Fibroblast of lung (primary cell): ENCODE results near the gene NPC2. TPM values are rescaled to one million over a fixed set of nuclear protein-coding genes. Genes with fewer than 3 reads are reported as not detected.
"Not testable (repeated sequence)": the region's sequence is repeated elsewhere in the genome, so short reads cannot be mapped to it uniquely, and the experiment has no call there.

Source experiments
- DNase-seq, 2 donors: peaks; one replicate each; pipeline versions ENCODE4 v3.0.0 to v3.0.0-alpha.2; 2010; ENCODE audit warnings: low read depth in 2 of 2
- H2AFZ ChIP-seq: 2 replicates; pipeline ENCODE4 v1.5.1; 2012; ENCODE audit warnings: low read length, control low read depth, inconsistent platforms
- H3K27ac ChIP-seq: 2 replicates; pipeline ENCODE4 v1.5.1; 2011; ENCODE audit warnings: low read length, control low read depth; ENCODE audit not compliant: insufficient read depth
- H3K27me3 ChIP-seq: 2 replicates; pipeline ENCODE4 v1.5.1; 2011; ENCODE audit warnings: mild to moderate bottlenecking, low read length; ENCODE audit not compliant: control insufficient read depth, insufficient read depth
- H3K36me3 ChIP-seq: 2 replicates; pipeline ENCODE4 v1.5.1; 2011; ENCODE audit warnings: low read length; ENCODE audit not compliant: control insufficient read depth, insufficient read depth
- H3K4me1 ChIP-seq: 2 replicates; pipeline ENCODE4 v1.5.1; 2011; ENCODE audit warnings: low read length; ENCODE audit not compliant: control insufficient read depth, insufficient read depth; ENCODE audit errors: extremely low read depth
- H3K4me2 ChIP-seq: 2 replicates; pipeline ENCODE4 v1.5.1; 2011; ENCODE audit warnings: low read length, control low read depth; ENCODE audit not compliant: insufficient read depth; ENCODE audit errors: extremely low read depth
- H3K4me3 ChIP-seq, 4 experiments: fragments of 200-600 bp in 1 of 4; sonication (generic) in 1 of 4; replicated peaks in 1 of 4; 2 replicates each; pipeline ENCODE4 v1.5.1; 2011 to 2016; ENCODE audit warnings: low read length in 4 of 4, low read depth in 3 of 4, mild to moderate bottlenecking in 3 of 4, control low read depth in 2 of 4, inconsistent platforms in 1 of 4, mixed read lengths in 1 of 4; ENCODE audit not compliant: insufficient read depth in 1 of 4; ENCODE audit errors: control extremely low read depth in 1 of 4
- H3K79me2 ChIP-seq: 2 replicates; pipeline ENCODE4 v1.5.1; 2012; ENCODE audit warnings: mild to moderate bottlenecking, low read length, inconsistent platforms; ENCODE audit not compliant: control insufficient read depth, insufficient read depth
- H3K9ac ChIP-seq: 2 replicates; pipeline ENCODE4 v1.5.1; 2011; ENCODE audit warnings: mild to moderate bottlenecking, low read length, control low read depth; ENCODE audit not compliant: insufficient read depth
- H3K9me3 ChIP-seq: 2 replicates; pipeline ENCODE4 v1.5.1; 2012; ENCODE audit warnings: low read depth, low read length; ENCODE audit not compliant: control insufficient read depth, insufficient read depth
- H4K20me1 ChIP-seq: 2 replicates; pipeline ENCODE4 v1.5.1; 2011; ENCODE audit warnings: low read length; ENCODE audit not compliant: control insufficient read depth, insufficient read depth; ENCODE audit errors: extremely low read depth
- CTCF ChIP-seq, 2 donors: IDR thresholded peaks in 1 of 2; conservative IDR thresholded peaks in 1 of 2; 1 replicate in 1 of 2; 2 replicates in 1 of 2; pipeline ENCODE4 v1.5.1; 2011 to 2012; ENCODE audit warnings: low read length in 2 of 2, control low read depth in 1 of 2, inconsistent platforms in 1 of 2, low read depth in 1 of 2, mild to moderate bottlenecking in 1 of 2
- EZH2 ChIP-seq: IDR thresholded peaks from 2 replicates; pipeline ENCODE4 v1.5.1; 2012; ENCODE audit warnings: low read length, control low read depth, mild to moderate bottlenecking; ENCODE audit errors: missing control alignments
- polyA plus RNA-seq, 2 donors: library from polyadenylated mRNA; depleted of rRNA in 1 of 2; stranded (reverse) in 1 of 2; unstranded in 1 of 2; fragments of >200 nt; gene quantifications; 2 replicates each; pipeline ENCODE4 v1.2.1, GENCODE V29; 2011 to 2012; ENCODE audit warnings: missing spikeins in 1 of 2
- total RNA-seq: library from RNA; depleted of rRNA; stranded (reverse); fragments of >200 nt; gene quantifications from 2 replicates; pipeline ENCODE4 v1.2.1, GENCODE V29; 2014

The NPC2 gene
- total and polyA plus RNA-seq, 2 donors (not counting 1 experiment from before 2014, with no cell fraction given), result 238 to 275 TPM

GRCh38 chr14:74539503-74539902, 46.4 kb upstream of the NPC2 start:
- DNase-seq, result no peak
- Histone ChIP-seq H3K4me1 (peaks cover 3% of the 10 kb centered on the region), H3K27me3 (no peaks in the 10 kb centered on the region), H3K27ac (no peak overlapping the region), H3K4me3 (no peak overlapping the region), H3K4me2 (no peak overlapping the region), H3K9me3 (no peaks in the 10 kb centered on the region), H2AFZ (no peak overlapping the region), H3K9ac (no peak overlapping the region), H3K79me2 (no peaks in the 10 kb centered on the region), H4K20me1 (no peaks in the 10 kb centered on the region), H3K36me3 (peaks cover 32% of the 10 kb centered on the region)
- TF ChIP-seq CTCF (conservative IDR thresholded peaks at IDR 0.05 in 1 of 2, IDR thresholded peaks at IDR 0.05 in 1 of 2; ENCODE audit: low read depth in 1 of 2, low read length in 2 of 2) (no peak), EZH2 (no peak)

- no peak overlapping the region for H3K4me2 ChIP-seq
- H3K79me2 ChIP-seq, result no peaks in the 10 kb centered on the region
- H3K9ac ChIP-seq, result no peak overlapping the region
- no peaks in the 10 kb centered on the region for H3K27me3 ChIP-seq
- H2AFZ ChIP-seq, result no peak overlapping the region
- DNase-seq, result no peak
- H3K27ac ChIP-seq, result no peak overlapping the region
- peaks cover 29% of the 10 kb centered on the region for H3K36me3 ChIP-seq
- H3K4me3 ChIP-seq, result no peak overlapping the region
- TF ChIP-seq CTCF (conservative IDR thresholded peaks at IDR 0.05 in 1 of 2, IDR thresholded peaks at IDR 0.05 in 1 of 2; ENCODE audit: low read depth in 1 of 2, low read length in 2 of 2) (no peak), EZH2 (no peak)
- H4K20me1 ChIP-seq, result no peaks in the 10 kb centered on the region
- H3K9me3 ChIP-seq, result no peaks in the 10 kb centered on the region
- H3K4me1 ChIP-seq, result peaks cover 2% of the 10 kb centered on the region
These were observed 45.6 kb upstream of the NPC2 start for GRCh38 chr14:74538411-74539391.

GRCh38 chr14:74536336-74536735, 43.2 kb upstream of the NPC2 start:
- H3K9me3 ChIP-seq, H3K4me1 ChIP-seq, H3K4me2 ChIP-seq, H3K79me2 ChIP-seq, H3K27me3 ChIP-seq, DNase-seq, H2AFZ ChIP-seq, H3K4me3 ChIP-seq, H3K9ac ChIP-seq, H4K20me1 ChIP-seq, H3K27ac ChIP-seq: not testable (repeated sequence)
- peaks cover 27% of the 10 kb centered on the region for H3K36me3 ChIP-seq
